ENCODE results near the gene PPP6C. TPM values are rescaled to one million over a fixed set of nuclear protein-coding genes. Genes with fewer than 3 reads are reported as not detected.

Gene PPP6C
- total and polyA plus RNA-seq, 10 donors, result 17.3 to 49.3 (median 35.7) TPM

- H3K27me3 ChIP-seq (replicated peaks in 1 of 7), result no peaks in the 10 kb centered on the region
- no peak overlapping the region for H3K27ac ChIP-seq
- no peak overlapping the region for H3K4me3 ChIP-seq
- DNase-seq, result no peak
- no peaks in the 10 kb centered on the region for H3K9me3 ChIP-seq
- H3K36me3 ChIP-seq, result peaks cover 0 to 32% (median 0%) of the 10 kb centered on the region in 6 donors
- no peak for TF ChIP-seq POLR2A (IDR thresholded peaks at IDR 0.05)
- TF ChIP-seq CTCF (IDR thresholded peaks at IDR 0.05 in 8 of 11, conservative IDR thresholded peaks at IDR 0.05 in 3 of 11), result no peak
- no peak for TF ChIP-seq POLR2AphosphoS5 (IDR thresholded peaks at IDR 0.05)
- H3K4me1 ChIP-seq, result peaks cover 3 to 75% (median 15%) of the 10 kb centered on the region in 6 donors
- WGBS, 5 donors, result 90 to 97% (median 94%) methylated on average over 1 of the region's 1 CpG
- intact Hi-C loops (cut with DNase I; ENCODE audit: low total_unique reads), result no loop called here
These were observed 11.7 kb downstream of the PPP6C start for GRCh38 chr9:125177888-125178287.

GRCh38 chr9:125176636-125177035 lies 13.0 kb downstream of the PPP6C start:
- H3K4me1 ChIP-seq, result peaks cover 10 to 75% (median 25%) of the 10 kb centered on the region in 6 donors
- H3K27ac ChIP-seq, result no peak overlapping the region
- H3K27me3 ChIP-seq (replicated peaks in 1 of 7), result no peaks in the 10 kb centered on the region
- no peak for TF ChIP-seq CTCF (IDR thresholded peaks at IDR 0.05 in 8 of 11, conservative IDR thresholded peaks at IDR 0.05 in 3 of 11)
- TF ChIP-seq POLR2AphosphoS5 (IDR thresholded peaks at IDR 0.05), result no peak
- no peak for TF ChIP-seq POLR2A (IDR thresholded peaks at IDR 0.05)
- H3K36me3 ChIP-seq, result peaks cover 0 to 32% (median 0%) of the 10 kb centered on the region in 6 donors
- 94 to 99% (median 96%) methylated on average over 3 of the region's 3 CpGs for WGBS, 5 donors
- no peaks in the 10 kb centered on the region for H3K9me3 ChIP-seq
- no peak overlapping the region for H3K4me3 ChIP-seq
- intact Hi-C loops (cut with DNase I; ENCODE audit: low total_unique reads), result no loop called here
- DNase-seq, result no peak

- peak overlapping the region in 5 of 8 donors; percentile 29 to 57 (median 44) for H3K27ac ChIP-seq
- TF ChIP-seq CTCF (IDR thresholded peaks at IDR 0.05 in 8 of 11, conservative IDR thresholded peaks at IDR 0.05 in 3 of 11), result no peak
- TF ChIP-seq POLR2AphosphoS5 (IDR thresholded peaks at IDR 0.05), result no peak
- no peak for TF ChIP-seq POLR2A (IDR thresholded peaks at IDR 0.05)
- intact Hi-C loops (cut with DNase I; ENCODE audit: low total_unique reads), result no loop called here
- 35 to 48% (median 42%) methylated on average over 6 of the region's 6 CpGs for WGBS, 5 donors
- H3K9me3 ChIP-seq, result no peaks in the 10 kb centered on the region
- H3K4me3 ChIP-seq, result no peak overlapping the region
- DNase-seq, result no peak
- peaks cover 0 to 53% (median 15%) of the 10 kb centered on the region in 6 donors for H3K36me3 ChIP-seq
- peaks cover 10 to 53% (median 25%) of the 10 kb centered on the region in 6 donors for H3K4me1 ChIP-seq
- H3K27me3 ChIP-seq (replicated peaks in 1 of 7), result no peaks in the 10 kb centered on the region
These were observed 17.4 kb downstream of the PPP6C start for GRCh38 chr9:125172031-125172755.

GRCh38 chr9:125169895-125170294 lies 19.7 kb downstream of the PPP6C start:
- H3K4me1 ChIP-seq, result peaks cover 10 to 48% (median 23%) of the 10 kb centered on the region in 6 donors
- no peaks in the 10 kb centered on the region for H3K27me3 ChIP-seq (replicated peaks in 1 of 7)
- intact Hi-C loops (cut with DNase I; ENCODE audit: low total_unique reads), result no loop called here
- H3K36me3 ChIP-seq, result peaks cover 0 to 66% (median 15%) of the 10 kb centered on the region in 6 donors
- TF ChIP-seq POLR2AphosphoS5 (IDR thresholded peaks at IDR 0.05), result no peak
- no peak for TF ChIP-seq POLR2A (IDR thresholded peaks at IDR 0.05)
- no peak for TF ChIP-seq CTCF (IDR thresholded peaks at IDR 0.05 in 8 of 11, conservative IDR thresholded peaks at IDR 0.05 in 3 of 11)
- H3K9me3 ChIP-seq, result no peaks in the 10 kb centered on the region
- no peak overlapping the region for H3K27ac ChIP-seq
- DNase-seq, result no peak
- H3K4me3 ChIP-seq, result no peak overlapping the region
